ENCODE results near the gene SLC26A4.
A peak's percentile ranks its signal among the peaks of the same experiment; 100 is the strongest.

The SLC26A4 gene

DNA sequence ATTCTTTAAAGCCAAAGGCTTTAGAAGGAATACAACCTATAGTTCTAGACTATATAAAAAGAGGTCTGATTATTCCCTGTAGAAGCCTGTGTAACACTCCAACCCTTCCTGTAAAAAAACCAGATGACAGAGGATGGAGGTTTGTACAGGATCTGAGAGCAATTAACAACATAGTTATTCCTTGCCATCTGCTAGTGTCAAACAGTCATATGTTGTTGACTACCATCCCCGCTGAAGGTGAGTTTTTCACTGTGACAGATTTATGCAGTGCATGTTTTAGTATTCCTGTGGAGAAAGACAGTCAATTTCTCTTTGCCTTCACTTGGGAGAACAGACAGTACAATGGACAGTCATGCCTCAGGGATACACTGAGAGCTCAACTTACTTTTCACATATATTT is 19.0 kb upstream of the SLC26A4 start:
- no peak for DNase-seq (ENCODE audit: low read depth)
- TF ChIP-seq, protein P1, sequence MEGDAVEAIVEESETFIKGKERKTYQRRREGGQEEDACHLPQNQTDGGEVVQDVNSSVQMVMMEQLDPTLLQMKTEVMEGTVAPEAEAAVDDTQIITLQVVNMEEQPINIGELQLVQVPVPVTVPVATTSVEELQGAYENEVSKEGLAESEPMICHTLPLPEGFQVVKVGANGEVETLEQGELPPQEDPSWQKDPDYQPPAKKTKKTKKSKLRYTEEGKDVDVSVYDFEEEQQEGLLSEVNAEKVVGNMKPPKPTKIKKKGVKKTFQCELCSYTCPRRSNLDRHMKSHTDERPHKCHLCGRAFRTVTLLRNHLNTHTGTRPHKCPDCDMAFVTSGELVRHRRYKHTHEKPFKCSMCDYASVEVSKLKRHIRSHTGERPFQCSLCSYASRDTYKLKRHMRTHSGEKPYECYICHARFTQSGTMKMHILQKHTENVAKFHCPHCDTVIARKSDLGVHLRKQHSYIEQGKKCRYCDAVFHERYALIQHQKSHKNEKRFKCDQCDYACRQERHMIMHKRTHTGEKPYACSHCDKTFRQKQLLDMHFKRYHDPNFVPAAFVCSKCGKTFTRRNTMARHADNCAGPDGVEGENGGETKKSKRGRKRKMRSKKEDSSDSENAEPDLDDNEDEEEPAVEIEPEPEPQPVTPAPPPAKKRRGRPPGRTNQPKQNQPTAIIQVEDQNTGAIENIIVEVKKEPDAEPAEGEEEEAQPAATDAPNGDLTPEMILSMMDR (conservative IDR thresholded peaks at IDR 0.05; ENCODE audit: low read length): no peak
- no peak overlapping the region for H3K4me3 ChIP-seq (ENCODE audit: low read length)

DNA sequence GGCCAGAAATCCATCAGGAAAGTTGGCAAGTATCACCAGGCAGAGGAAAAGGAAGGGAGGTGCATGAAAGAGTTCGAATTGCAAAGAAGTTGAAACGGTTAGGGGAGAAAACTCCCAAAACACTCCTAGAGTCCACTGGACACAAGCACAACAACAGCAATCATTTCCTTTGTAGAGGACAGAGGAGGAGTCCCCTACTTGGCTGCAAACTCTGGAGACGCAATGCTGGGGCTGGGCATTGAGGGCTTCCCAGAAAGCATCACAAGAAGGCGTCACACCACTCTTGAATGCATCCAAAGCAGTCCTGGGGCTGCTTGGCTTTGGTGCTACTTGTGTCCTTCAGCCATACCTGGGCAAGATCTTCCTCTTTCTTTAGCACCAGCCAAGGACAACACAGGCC is 18.1 kb upstream of the SLC26A4 start:
- TF ChIP-seq, protein P1 (conservative IDR thresholded peaks at IDR 0.05; ENCODE audit: low read length): no peak
- no peak overlapping the region for H3K4me3 ChIP-seq (ENCODE audit: low read length)
- DNase-seq (ENCODE audit: low read depth): no peak

DNA sequence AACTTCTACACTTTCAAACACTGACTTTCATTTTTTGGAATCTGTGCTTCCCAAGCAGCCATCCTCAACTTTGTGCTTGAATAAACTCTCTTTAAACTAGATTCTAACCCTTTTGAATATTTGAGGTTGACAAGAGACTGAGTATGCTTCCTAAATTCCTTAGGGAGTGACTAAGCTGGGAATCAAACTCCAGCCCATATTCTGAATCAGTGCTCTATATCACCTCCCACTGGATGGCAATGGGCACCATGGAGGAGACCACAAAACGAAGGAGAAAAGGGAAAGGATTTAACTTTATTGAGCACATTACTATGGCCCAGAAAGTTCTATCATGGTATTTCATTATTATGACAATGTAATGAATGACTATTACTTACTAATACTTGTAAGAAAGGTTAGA is 17.2 kb upstream of the SLC26A4 start:
- H3K4me3 ChIP-seq (ENCODE audit: low read length): no peak overlapping the region
- DNase-seq (ENCODE audit: low read depth): peak; percentile 55
- TF ChIP-seq, protein P1 (conservative IDR thresholded peaks at IDR 0.05; ENCODE audit: low read length): peak; percentile 41

DNA sequence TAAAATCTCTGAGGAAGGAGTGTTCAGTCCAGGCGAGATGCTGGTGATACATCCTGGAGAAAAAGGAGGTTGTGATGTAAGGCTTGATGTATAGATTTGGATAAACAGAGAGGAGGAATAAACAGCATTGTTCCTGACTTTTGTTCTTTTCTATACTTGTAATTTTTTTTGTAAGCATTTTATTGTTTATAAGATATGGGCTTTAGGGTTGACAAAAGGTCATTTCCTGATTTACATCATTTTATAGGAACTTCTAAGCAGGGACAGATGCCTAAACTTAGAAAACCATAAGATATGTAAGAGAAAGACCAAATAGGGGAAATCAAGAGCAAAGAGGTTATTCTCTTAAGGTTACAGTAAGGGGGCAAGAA is 16.7 kb upstream of the SLC26A4 start:
- TF ChIP-seq, protein P1 (conservative IDR thresholded peaks at IDR 0.05; ENCODE audit: low read length): no peak
- H3K4me3 ChIP-seq (ENCODE audit: low read length): no peak overlapping the region; the same call in 1 of the 2 replicates
- DNase-seq (ENCODE audit: low read depth): no peak

DNA sequence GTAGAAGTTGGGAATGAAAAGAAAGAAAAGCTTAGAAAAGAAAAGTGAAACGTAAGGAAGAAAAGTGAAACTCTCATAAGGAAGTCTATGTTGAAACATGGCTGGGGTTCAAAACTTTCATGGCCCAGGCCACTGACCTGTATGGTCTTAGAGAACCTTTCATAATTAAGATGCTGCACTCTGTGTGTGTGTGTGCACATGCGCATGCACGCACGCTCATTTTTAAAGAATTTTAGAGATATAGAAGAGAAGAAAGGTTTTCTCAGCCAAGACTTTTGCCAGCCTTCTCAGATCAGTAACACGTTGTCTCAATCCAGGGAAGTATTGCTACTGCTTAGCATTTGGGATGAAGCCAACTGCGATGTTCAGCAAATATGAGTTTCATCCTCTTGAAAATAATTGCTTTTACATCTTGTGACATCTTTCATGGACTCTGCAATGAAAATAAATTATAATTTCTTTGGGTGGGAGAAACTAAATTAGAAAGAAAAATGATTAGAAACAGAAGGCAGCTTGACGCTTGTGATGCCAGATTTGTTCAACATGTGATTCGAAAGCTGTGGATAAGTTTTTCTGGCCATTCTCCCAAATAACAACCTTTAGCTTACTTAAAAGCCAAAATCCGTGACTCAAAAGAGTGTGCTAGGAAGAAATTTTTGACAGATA is 16.2 kb upstream of the SLC26A4 start:
- DNase-seq (ENCODE audit: low read depth): peak; percentile 56
- H3K4me3 ChIP-seq (ENCODE audit: low read length): no peak overlapping the region; the same call in 1 of the 2 replicates
- TF ChIP-seq, protein P1 (conservative IDR thresholded peaks at IDR 0.05; ENCODE audit: low read length): no peak

DNA sequence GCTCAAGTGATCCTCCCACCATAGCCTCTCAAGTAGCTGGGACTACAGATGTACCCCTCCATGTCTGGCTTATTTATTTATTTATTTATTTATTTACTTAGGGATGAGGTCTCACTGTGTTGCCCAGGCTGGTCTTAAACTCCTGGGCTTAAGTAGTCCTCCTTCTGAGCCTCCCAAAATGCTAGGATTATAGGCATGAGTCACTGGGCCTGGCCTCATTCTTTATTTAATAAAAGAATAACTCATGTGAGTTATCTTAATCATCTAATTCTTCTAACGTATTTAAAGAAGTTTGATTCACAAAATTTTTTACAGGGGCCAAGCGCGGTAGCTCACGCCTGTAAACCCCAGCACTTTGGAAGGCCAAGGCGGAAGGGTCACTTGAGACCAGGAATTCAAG is 8.0 kb upstream of the SLC26A4 start:
- TF ChIP-seq, protein P1 (conservative IDR thresholded peaks at IDR 0.05; ENCODE audit: low read length): no peak
- DNase-seq (ENCODE audit: low read depth): no peak
- H3K4me3 ChIP-seq (ENCODE audit: low read length): no peak overlapping the region

DNA sequence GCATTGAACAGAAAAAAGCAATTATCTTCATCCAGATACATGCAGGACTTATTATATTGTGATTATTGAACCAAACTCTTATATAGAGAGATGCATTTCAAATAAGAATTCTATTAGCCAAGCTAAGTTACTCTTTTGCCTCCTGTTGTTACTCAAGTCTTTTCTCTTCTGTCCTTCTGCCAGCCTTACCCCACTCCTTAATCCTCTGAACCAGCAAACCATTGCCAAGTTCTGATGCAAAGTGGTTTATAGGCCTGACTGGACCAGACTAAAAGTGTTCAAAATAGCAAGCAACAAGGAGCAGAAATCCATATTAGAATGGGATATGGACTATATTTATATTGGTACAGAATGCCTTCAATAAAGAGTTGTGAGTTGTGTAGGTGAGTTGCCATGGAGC is 2.2 kb upstream of the SLC26A4 start:
- TF ChIP-seq, protein P1 (conservative IDR thresholded peaks at IDR 0.05; ENCODE audit: low read length): no peak
- peak; percentile 54 for DNase-seq (ENCODE audit: low read depth)
- no peak overlapping the region for H3K4me3 ChIP-seq (ENCODE audit: low read length)
